GM12872 (cell line): ENCODE results near the gene SLC37A2.

Source experiments
- TF ChIP-seq, protein P1 (sequence below): IDR thresholded peaks from 3 replicates; pipeline ENCODE4 v1.5.1; 2011; ENCODE audit warnings: low read depth, mild to moderate bottlenecking, low read length, moderate library complexity; ENCODE audit not compliant: insufficient read depth

Gene SLC37A2

DNA sequence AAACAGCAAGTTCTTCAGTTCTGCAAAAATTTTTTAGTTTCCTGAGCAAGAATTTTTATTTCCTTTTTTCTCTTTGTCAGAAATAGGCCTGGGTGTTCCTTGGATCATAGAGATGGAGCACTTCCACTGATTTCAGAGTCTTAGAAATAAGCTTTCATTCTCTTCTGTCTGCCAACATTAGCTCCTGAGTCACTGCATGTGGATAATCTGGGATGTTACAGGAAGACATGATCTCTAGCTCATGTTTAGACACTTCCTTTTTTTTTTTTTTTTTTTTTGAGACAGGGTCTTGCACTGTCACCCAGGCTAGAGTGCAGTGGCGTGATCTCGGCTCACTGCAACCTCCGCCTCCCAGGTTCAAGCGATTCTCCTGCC is 61.5 kb downstream of the SLC37A2 start:
- TF ChIP-seq, protein P1, sequence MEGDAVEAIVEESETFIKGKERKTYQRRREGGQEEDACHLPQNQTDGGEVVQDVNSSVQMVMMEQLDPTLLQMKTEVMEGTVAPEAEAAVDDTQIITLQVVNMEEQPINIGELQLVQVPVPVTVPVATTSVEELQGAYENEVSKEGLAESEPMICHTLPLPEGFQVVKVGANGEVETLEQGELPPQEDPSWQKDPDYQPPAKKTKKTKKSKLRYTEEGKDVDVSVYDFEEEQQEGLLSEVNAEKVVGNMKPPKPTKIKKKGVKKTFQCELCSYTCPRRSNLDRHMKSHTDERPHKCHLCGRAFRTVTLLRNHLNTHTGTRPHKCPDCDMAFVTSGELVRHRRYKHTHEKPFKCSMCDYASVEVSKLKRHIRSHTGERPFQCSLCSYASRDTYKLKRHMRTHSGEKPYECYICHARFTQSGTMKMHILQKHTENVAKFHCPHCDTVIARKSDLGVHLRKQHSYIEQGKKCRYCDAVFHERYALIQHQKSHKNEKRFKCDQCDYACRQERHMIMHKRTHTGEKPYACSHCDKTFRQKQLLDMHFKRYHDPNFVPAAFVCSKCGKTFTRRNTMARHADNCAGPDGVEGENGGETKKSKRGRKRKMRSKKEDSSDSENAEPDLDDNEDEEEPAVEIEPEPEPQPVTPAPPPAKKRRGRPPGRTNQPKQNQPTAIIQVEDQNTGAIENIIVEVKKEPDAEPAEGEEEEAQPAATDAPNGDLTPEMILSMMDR, result no peak

DNA sequence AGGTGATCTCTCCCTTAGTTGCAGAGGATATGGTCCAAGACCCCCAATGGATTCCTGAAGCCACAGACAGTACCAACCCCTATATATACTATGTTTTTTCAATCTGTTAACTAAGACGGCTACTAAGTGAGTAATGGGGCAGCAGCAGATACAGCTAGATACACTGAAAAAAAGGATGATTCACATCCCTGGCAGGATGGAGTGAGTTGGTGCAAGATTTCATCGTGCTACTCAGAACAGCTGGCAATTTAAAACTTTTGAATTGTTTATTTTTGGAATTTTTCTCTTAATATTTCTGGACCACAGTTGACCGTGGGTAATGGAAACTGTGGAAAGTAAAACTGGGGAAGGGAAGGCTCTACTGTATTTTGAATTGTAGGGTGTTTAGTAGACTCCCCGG is 65.3 kb downstream of the SLC37A2 start:
- TF ChIP-seq, protein P1, result no peak

DNA sequence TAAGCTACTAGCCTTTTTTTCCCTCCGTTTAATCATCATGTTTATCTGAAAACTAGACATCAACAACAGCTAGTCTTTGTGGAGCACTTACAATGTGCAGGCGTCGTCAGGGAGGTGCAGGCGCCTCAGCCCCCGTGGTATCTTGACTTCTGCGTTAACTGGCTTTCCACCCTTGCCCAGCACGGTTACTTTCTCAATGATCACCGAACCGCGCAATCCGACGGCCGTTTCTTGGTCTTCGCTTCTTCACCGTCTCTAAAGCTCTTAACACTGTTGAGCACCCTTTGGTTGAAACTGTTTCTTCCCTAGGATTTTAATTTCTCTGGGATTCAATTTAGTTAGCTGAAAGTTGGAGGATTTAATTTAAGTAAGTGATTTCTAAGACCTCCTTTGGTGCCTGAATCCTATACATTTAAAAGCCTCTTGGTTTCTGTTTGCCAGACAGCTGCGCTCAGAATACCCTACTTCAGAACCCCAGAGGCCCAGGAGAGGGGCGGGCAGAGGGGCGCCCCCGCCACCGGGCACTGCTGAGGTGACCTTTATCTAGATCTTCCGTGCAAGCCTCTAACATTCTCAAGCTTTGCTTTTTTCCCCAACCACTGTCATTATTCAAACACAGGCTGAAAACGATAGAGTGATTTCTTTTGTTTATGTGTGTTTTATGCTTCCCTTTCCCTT is 66.3 kb downstream of the SLC37A2 start:
- TF ChIP-seq, protein P1, result no peak

DNA sequence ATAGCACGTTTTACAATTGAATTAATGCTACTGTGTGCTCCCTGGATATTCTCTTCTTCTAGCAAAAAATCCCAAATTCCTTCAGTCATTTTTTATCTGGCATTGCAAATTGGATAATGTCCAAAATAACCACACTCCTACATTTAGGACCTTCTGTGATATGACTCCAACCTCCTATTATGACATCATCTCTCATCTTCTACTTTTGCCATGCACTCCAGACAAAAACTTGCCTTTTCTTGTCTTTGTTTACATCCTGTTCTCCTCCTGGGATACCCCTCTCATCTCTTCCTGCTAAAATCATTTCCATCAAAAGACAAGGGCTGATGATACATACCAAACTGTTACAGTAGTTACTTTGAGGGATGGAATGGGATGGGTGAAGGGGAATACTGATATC is 69.0 kb downstream of the SLC37A2 start:
- TF ChIP-seq, protein P1, result no peak

DNA sequence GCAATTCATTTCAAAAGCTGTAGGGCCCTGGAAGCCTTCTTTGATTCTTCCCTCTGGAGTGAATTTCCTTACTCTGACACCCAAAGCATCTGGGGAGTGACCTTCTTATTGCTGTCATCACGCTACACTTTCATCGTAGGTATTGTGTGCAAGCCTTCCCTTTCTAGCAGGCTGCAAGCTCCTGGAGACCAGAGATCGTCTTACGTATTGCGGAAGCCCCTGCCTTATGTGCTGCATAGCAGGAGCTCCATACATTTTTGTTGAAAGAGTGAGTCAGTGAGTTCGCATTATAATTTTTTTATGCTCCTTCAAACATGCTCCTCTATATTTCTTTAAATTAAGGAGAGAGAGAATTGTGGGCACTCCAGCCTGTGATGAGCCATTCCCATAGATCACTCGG is 69.5 kb downstream of the SLC37A2 start:
- TF ChIP-seq, protein P1, result no peak

DNA sequence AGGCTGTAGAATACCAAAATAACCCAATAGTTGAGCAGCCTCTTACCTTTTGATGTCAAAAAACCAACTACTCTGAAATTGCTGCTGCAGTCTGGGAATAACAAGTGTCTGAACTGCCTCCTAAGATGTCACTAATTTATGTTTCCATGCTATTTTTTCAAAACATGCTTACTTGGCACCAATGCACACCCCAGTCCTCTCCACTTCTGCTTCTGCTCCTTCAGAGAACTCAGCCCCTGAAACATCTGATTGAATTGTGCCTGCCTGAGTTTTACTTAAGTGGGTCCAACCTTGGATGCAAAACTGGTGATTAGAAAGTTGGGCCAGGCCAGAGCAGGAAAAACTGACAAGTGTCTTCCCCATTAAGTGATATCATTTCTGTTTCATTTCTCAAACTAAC is 72.9 kb downstream of the SLC37A2 start:
- TF ChIP-seq, protein P1, result no peak

DNA sequence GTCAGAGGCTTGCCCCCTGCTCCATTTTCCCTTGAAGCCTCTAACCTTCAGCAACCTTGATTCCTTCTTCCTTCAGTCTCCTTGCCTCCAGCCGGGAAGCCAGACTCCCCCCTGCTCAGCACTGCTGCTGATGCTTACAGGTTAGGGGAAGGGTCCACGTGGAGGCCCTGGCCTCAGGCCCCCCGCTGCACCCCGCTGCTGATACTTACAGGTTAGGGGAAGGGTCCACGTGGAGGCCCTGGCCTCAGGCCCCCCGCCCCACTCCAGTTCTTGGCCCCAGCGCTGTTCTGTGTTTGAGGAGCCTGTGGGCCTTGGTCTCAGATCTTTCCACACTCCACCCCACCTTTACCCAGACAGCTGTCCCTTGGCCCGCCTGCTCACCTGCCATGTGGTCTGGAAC is 75.9 kb downstream of the SLC37A2 start:
- TF ChIP-seq, protein P1, result no peak
